CD8-positive, alpha-beta memory T cell (primary cell): Measurements from ENCODE around the gene IL18R1. TPM values are rescaled to one million over a fixed set of nuclear protein-coding genes. Genes with fewer than 3 reads are reported as not detected.

Experiments used
- polyA plus RNA-seq: library from polyadenylated mRNA; unstranded; fragments of 300-500 nt; fragmentation: Illumina TruSeq; gene quantifications from one replicate; pipeline ENCODE4 v1.2.3, GENCODE V29; 2021
- total RNA-seq, 2 experiments: library from RNA; stranded (reverse); gene quantifications; one replicate each; pipeline ENCODE4 v1.2.3, GENCODE V29; 2021

Gene IL18R1
- total and polyA plus RNA-seq, 3 experiments from 2014 or later: 17.6 to 20.6 (median 17.9) TPM

Other genes with a start within 250 kb of the IL18R1 start
- 1 to 10 TPM; 3.7 TPM for gene IL1R1, start 213.1 kb upstream of the IL18R1 start, total RNA-seq
- gene IL1R1, start 213.1 kb upstream of the IL18R1 start, polyA plus RNA-seq: 0.30 TPM
- gene IL1RL2, start 168.8 kb upstream of the IL18R1 start, total RNA-seq: under 1 TPM; 0.13 to 0.33 TPM
- not detected for gene IL1RL2, start 168.8 kb upstream of the IL18R1 start, polyA plus RNA-seq
- gene IL1RL1, start 44.2 kb upstream of the IL18R1 start, total RNA-seq: under 1 TPM; 0.22 to 0.35 TPM
- gene IL1RL1, start 44.2 kb upstream of the IL18R1 start, polyA plus RNA-seq: 0.14 TPM
- 1 to 10 TPM; 4.1 to 4.9 TPM for gene IL18RAP, start 67.4 kb downstream of the IL18R1 start, total RNA-seq
- gene IL18RAP, start 67.4 kb downstream of the IL18R1 start, polyA plus RNA-seq: 14.2 TPM
- gene SLC9A4, start 117.4 kb downstream of the IL18R1 start, total RNA-seq: not detected
- not detected for gene SLC9A4, start 117.4 kb downstream of the IL18R1 start, polyA plus RNA-seq